Measurements from ENCODE around the gene BEGAIN. TPM values are rescaled to one million over a fixed set of nuclear protein-coding genes. Genes with fewer than 3 reads are reported as not detected.

Gene BEGAIN
- total and polyA plus RNA-seq, 9 of the 15 experiments (the other 6 are each of a cell fraction or from before 2014, with no cell fraction given) = 0.07 to 0.68 (median 0.55) TPM; not detected in 3

GRCh38 chr14:100592461-100592891 is 5.3 kb upstream of the BEGAIN start (continued):
- no peak for TF ChIP-seq TSHZ1 (CRISPR knock-in tag; IDR thresholded peaks at IDR 0.05)
- TF ChIP-seq RBM34 (IDR thresholded peaks at IDR 0.05; ENCODE audit: borderline replicate concordance, insufficient read depth, low read length) = no peak
- TF ChIP-seq ZNF318 (IDR thresholded peaks at IDR 0.05; ENCODE audit: borderline replicate concordance in 1 of 2, low read depth in 1 of 2) = no peak
- TF ChIP-seq ZNF766 (CRISPR knock-in tag; conservative IDR thresholded peaks at IDR 0.05) = no peak
- TF ChIP-seq NFYB (IDR thresholded peaks at IDR 0.05; ENCODE audit: extremely low read depth, insufficient read length) = no peak
- TF ChIP-seq E2F3 (CRISPR knock-in tag; IDR thresholded peaks at IDR 0.05) = no peak
- TF ChIP-seq MEF2D (tag; conservative IDR thresholded peaks at IDR 0.05; ENCODE audit: low read depth) = no peak

Data from K562 (cell line).